GM12801 (cell line): Measurements from ENCODE around the gene TSHZ2.

ENCODE experiments used
- TF ChIP-seq, protein P1 (sequence below): IDR thresholded peaks from one replicate; pipeline ENCODE4 v1.5.1; 2011; ENCODE audit warnings: control low read depth; ENCODE audit not compliant: insufficient read length; ENCODE audit errors: extremely low read depth

TSHZ2 gene

DNA sequence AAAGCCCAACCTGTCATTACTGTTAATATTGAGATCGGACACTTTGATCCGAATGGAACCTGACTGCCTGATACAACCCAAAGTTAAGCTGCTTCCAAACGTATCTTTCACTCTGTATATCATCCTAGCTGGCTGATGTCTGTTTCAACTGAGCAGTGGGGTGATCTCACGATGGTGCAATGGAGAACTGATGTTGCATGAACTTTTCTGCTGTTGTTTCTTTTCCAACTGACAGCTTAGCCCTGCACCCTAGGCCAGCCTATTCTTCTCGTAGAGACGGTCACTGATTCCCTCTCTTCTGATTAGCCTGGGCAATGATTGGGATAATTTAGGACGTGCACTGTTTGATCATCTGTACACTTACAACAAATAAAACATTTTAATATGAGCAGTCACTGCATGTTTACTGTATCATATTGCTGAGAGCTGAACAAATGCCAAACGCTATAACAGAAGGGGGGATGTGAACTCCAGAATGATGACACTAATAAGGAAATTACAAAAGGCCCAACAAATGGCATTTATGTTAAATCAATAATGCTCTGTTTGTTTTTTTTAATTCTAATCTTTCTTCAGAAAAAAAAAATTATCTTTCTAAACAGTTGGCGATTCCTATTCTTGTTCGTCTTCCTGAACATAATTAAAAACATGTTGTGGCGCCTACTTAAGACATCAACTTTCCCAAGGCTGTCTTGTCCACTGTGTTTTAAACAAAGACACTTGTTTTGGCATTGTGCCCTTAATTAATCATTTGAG, 436.7 kb downstream of the TSHZ2 start:
- TF ChIP-seq, protein P1, sequence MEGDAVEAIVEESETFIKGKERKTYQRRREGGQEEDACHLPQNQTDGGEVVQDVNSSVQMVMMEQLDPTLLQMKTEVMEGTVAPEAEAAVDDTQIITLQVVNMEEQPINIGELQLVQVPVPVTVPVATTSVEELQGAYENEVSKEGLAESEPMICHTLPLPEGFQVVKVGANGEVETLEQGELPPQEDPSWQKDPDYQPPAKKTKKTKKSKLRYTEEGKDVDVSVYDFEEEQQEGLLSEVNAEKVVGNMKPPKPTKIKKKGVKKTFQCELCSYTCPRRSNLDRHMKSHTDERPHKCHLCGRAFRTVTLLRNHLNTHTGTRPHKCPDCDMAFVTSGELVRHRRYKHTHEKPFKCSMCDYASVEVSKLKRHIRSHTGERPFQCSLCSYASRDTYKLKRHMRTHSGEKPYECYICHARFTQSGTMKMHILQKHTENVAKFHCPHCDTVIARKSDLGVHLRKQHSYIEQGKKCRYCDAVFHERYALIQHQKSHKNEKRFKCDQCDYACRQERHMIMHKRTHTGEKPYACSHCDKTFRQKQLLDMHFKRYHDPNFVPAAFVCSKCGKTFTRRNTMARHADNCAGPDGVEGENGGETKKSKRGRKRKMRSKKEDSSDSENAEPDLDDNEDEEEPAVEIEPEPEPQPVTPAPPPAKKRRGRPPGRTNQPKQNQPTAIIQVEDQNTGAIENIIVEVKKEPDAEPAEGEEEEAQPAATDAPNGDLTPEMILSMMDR = no peak

DNA sequence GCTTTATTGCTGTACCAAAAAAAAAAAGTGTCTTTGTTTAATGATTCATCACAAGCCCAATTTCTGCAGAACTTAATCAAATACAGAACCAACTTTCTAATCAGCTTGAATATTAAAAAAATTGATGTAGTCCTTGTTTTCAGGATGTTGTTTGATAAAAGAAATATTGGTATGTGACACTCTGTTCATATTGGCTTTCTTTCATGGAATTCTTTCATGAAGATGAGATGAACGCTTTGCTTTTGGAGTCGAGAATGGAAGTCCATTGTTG, 437.2 kb downstream of the TSHZ2 start:
- TF ChIP-seq, protein P1 = no peak

DNA sequence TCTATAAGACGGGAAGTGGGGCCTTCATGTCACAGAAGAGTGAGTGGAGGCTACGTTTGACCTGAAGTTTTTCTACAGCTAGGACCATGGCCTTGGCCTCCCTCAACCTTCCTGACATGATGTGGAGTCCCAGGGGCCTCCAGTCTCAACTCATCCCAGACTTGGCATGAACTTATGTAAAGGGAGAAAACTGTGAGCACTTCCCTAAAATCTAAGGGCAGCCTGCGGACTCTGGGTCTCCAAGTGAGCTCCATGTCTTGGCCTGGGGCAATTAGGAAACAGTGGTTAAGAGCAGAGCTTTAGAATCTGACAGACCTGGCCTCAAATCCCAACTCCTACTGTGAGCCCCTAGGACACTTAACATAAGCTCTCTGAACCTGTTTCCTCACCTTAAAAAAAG, 439.0 kb downstream of the TSHZ2 start:
- TF ChIP-seq, protein P1 = no peak

DNA sequence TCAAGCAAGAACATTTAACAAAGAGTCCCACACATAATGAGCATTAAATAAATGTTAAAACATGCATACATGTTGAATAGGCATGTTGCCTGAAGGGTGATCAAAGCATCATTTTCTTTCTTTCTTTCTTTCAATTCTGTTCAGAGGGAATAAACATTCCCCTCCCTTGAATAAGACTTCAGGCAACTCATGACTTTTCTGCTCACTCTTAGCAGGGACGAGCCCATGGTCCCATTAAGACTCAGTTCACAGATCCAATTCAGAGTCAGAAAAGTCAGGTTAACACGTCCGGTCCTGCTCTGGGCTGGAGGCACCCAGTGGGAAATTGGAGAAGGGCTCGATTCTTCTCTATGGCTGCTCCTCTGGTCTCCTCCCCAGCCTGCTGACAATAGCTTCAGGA, 439.7 kb downstream of the TSHZ2 start:
- TF ChIP-seq, protein P1 = no peak

DNA sequence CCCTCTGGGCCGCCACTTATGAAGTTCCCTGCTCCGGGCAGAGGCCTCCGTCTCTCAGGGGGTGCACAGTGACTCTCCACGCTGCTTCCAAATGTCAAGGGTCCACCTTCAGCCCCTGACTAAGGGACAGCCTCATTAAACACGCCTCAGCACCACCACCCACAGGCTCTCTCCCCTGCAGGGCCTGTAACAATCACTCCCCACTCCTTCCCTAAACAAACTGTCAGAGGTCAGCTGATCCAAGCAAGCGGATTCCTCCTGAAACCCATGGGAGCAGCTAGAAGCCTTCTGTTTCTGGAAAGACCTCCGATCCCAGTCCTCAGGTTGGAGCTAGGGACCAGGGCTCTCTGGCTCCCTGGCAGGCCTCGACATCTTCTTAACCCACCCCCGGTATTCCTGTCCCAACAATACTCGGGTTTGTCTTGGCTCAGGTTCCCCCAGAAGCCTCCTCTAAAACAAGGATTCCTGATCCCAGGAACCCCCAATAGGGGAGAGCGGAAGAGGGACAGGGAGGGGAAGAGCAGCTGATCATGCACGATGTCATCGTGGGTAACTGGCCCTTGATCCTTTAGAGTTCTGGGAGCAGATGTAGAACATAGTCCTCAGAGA, 440.5 kb downstream of the TSHZ2 start:
- TF ChIP-seq, protein P1 = no peak

DNA sequence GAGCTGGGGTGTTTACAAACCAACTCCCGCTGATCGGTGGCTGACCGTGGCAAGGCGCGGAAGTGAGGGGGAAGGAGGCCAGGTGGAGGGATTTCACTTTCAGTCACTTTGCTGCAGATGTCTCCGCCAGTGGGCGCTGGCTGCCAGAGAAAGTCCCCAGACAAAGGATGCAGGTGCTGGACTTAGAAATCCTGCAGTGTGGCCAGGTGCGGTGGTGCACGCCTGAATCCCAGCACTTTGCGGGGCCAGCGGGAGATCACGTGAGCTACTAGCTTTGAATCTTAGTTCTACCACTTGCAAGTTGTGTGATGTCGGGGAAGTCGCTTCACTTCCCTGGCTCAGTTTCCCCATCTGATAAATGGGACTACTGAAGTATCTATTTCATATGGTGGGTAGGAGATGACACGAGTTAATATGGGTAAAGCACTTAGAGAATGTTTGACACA, 441.1 kb downstream of the TSHZ2 start:
- TF ChIP-seq, protein P1 = no peak

DNA sequence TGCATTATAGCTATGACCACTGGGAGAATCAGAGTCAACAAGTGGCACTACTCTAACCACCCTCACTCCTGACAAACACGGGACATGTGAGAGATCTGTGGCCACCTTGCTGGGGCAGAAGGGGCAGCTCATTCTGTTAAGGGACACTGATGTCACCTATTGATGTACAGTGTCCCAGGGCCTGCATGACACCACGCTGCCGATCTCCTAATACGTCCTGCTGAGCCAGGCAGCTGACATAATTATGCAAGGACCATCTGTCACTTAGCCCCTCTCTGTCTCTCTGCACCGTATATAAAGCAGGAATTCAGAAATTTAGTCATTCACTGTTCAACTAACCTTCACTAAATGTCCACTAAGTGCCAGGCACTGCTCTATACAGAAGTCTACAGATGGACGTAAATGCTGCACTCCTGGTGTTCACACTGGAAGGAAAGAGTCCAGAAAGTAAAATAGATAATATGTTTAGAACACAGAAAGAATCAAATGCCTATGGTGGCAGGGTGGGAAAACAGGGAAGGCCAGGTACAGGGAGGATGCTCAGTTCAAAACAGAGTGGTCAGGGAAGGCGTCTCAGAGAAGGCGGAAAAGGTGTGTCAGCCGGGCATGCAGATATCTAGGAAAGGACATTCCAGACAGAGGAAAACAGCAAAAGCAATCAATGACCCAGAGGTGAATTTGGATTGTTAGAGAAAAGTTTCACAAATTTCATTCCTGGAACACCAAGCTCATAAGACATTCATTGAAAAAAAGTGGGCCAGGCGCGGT, 447.7 kb downstream of the TSHZ2 start:
- TF ChIP-seq, protein P1 = no peak
